Measurements from ENCODE around the gene IRF2.

GRCh38 chr4:184409502-184409901 lies 64.8 kb downstream of the IRF2 start:
- no peak for TF ChIP-seq CTCF (conservative IDR thresholded peaks at IDR 0.05)
- no peak for TF ChIP-seq ZFX (IDR thresholded peaks at IDR 0.05)

Data from C4-2B (cell line).